ENCODE measurements around the gene GPRASP1. TPM values are rescaled to one million over a fixed set of nuclear protein-coding genes. Genes with fewer than 3 reads are reported as not detected.

The GPRASP1 gene
- total and polyA plus RNA-seq, 11 donors: 1.4 to 9.7 (median 6.4) TPM

DNA sequence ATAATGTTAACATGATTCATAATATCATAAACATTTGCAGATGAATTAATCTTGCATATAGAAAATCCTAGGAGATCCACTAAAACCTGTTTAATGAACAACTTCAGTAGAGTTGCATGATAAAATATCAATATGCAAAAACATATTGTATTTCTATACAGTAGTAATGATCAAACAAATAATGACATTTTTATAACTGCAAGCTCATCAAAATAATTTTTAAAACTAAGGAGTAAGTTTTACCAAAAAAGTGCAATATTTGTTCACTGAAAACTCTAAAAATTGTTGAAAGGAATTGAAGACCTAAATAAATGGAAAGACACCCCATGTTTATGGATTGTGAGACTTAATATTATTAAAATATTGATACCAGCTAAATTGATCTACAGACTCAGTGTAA lies 45.0 kb downstream of the GPRASP1 start:
- intact Hi-C loops (cut with DNase I): no loop called here
- ATAC-seq: no peak
- TF ChIP-seq, protein P1, sequence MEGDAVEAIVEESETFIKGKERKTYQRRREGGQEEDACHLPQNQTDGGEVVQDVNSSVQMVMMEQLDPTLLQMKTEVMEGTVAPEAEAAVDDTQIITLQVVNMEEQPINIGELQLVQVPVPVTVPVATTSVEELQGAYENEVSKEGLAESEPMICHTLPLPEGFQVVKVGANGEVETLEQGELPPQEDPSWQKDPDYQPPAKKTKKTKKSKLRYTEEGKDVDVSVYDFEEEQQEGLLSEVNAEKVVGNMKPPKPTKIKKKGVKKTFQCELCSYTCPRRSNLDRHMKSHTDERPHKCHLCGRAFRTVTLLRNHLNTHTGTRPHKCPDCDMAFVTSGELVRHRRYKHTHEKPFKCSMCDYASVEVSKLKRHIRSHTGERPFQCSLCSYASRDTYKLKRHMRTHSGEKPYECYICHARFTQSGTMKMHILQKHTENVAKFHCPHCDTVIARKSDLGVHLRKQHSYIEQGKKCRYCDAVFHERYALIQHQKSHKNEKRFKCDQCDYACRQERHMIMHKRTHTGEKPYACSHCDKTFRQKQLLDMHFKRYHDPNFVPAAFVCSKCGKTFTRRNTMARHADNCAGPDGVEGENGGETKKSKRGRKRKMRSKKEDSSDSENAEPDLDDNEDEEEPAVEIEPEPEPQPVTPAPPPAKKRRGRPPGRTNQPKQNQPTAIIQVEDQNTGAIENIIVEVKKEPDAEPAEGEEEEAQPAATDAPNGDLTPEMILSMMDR (IDR thresholded peaks at IDR 0.05): no peak
- no peak for TF ChIP-seq POLR2A (IDR thresholded peaks at IDR 0.05)

DNA sequence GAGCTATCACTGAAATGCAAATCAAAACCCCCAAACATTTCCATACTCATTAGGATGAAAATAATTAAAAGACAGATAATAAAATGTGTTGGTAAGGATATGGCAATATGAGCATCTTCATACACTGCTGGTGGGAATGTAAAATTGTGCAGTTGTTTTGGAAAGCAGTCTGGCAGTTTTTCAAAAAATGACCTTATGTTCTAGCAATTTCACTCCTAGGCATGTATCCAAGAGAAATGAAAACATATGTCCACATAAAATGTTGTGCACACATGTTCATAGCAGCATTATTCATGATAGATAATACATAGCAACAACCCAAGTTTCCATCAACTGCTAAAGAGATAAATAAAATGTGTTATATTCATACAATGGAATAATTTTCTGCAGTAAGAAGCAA lies 46.2 kb downstream of the GPRASP1 start:
- no peak for ATAC-seq
- H3K4me3 ChIP-seq: no peak overlapping the region
- H3K9me3 ChIP-seq: no peaks in the 10 kb centered on the region
- H3K36me3 ChIP-seq: no peaks in the 10 kb centered on the region
- peaks cover 0 to 4% (median 0%) of the 10 kb centered on the region in 9 donors for H3K27me3 ChIP-seq
- TF ChIP-seq, protein P1 (IDR thresholded peaks at IDR 0.05): no peak
- TF ChIP-seq POLR2A (IDR thresholded peaks at IDR 0.05): no peak
- no peaks in the 10 kb centered on the region for H3K4me1 ChIP-seq
- intact Hi-C loops (cut with DNase I): no loop called here
- no peak for DNase-seq
- no peak overlapping the region for H3K27ac ChIP-seq

More for the DNA sequence above, 45.0 kb downstream of the GPRASP1 start:
- Histone ChIP-seq H3K4me3 (no peak overlapping the region), H3K4me1 (no peaks in the 10 kb centered on the region), H3K9me3 (peaks cover 0 to 7% (median 0%) of the 10 kb centered on the region in 12 donors), H3K27ac (no peak overlapping the region), H3K36me3 (no peaks in the 10 kb centered on the region), H3K27me3 (peaks cover 0 to 6% (median 0%) of the 10 kb centered on the region in 9 donors)
- DNase-seq: no peak

Other genes with a start within 250 kb of the GPRASP1 start
- not detected for gene NXF2B, start 211.5 kb upstream of the GPRASP1 start, total RNA-seq
- not detected for gene NXF2B, start 211.5 kb upstream of the GPRASP1 start, polyA plus RNA-seq
- gene TCP11X2, start 179.7 kb upstream of the GPRASP1 start, total RNA-seq: not detected
- not detected for gene TCP11X2, start 179.7 kb upstream of the GPRASP1 start, polyA plus RNA-seq
- gene TMSB15A, start 134.7 kb upstream of the GPRASP1 start, total RNA-seq: 1 to 10 TPM in 1 of 9 donors, under 1 TPM in 2, not detected in 6; 0.66 to 1.3 (median 0.79) TPM
- gene TMSB15A, start 134.7 kb upstream of the GPRASP1 start, polyA plus RNA-seq: under 1 TPM; 0.12 to 0.34 TPM
- gene ARMCX5, start 52.0 kb upstream of the GPRASP1 start, total RNA-seq: 1 to 10 TPM; 3.0 to 7.6 (median 5.5) TPM
- 10 to 100 TPM in 1 of 2 donors, 1 to 10 TPM in 1; 1.7 to 10.5 TPM for gene ARMCX5, start 52.0 kb upstream of the GPRASP1 start, polyA plus RNA-seq
- gene GPRASP2, start 61.0 kb downstream of the GPRASP1 start, total RNA-seq: 10 to 100 TPM in 7 of 9 donors, 1 to 10 TPM in 2; 7.5 to 19.6 (median 14.2) TPM
- 1 to 10 TPM; 4.3 to 7.7 TPM for gene GPRASP2, start 61.0 kb downstream of the GPRASP1 start, polyA plus RNA-seq
- 1 to 10 TPM; 3.1 to 9.6 (median 5.4) TPM for gene GPRASP3, start 69.3 kb downstream of the GPRASP1 start, total RNA-seq
- 1 to 10 TPM; 1.1 to 2.3 TPM for gene GPRASP3, start 69.3 kb downstream of the GPRASP1 start, polyA plus RNA-seq